NB4 (cell line): ENCODE measurements around the gene ASF1B.

Source experiments
- DNase-seq: peaks from one replicate; pipeline ENCODE4 v3.0.0; 2010; ENCODE audit warnings: low read depth
- H3K4me3 ChIP-seq: one replicate; pipeline ENCODE4 v1.5.1; 2011; ENCODE audit warnings: mild to moderate bottlenecking, low read depth, low read length, moderate library complexity
- CTCF ChIP-seq: IDR thresholded peaks from one replicate; pipeline ENCODE4 v1.5.1; 2012; ENCODE audit warnings: low read depth, low read length
- MAX ChIP-seq: IDR thresholded peaks from 2 replicates; pipeline ENCODE4 v1.6.1; 2011; ENCODE audit warnings: low read depth, low read length
- MYC ChIP-seq: IDR thresholded peaks from 2 replicates; pipeline ENCODE4 v1.6.1; 2011; ENCODE audit warnings: low read depth, low read length
- POLR2A ChIP-seq: IDR thresholded peaks from 2 replicates; pipeline ENCODE4 v1.6.1; 2011; ENCODE audit warnings: mild to moderate bottlenecking; ENCODE audit not compliant: insufficient read length; ENCODE audit errors: extremely low read depth

ASF1B gene

GRCh38 chr19:14119644-14120496 is 16.5 kb downstream of the ASF1B start:
- H3K4me3 ChIP-seq = peak overlapping the region; percentile 54
- no peak for TF ChIP-seq MYC
- no peak for DNase-seq

GRCh38 chr19:14119146-14119545 is 17.2 kb downstream of the ASF1B start:
- no peak for DNase-seq
- TF ChIP-seq MAX = no peak
- no peak for TF ChIP-seq MYC
- TF ChIP-seq CTCF = no peak
- no peak for TF ChIP-seq POLR2A
- H3K4me3 ChIP-seq = peak overlapping the region; percentile 54

- peak; percentile 42 for TF ChIP-seq MYC
- peak; percentile 61; the same call in 1 of the 2 replicates for TF ChIP-seq MAX
- no peak for TF ChIP-seq CTCF
- peak; percentile 53 for TF ChIP-seq POLR2A
- peak; percentile 96 for DNase-seq
- H3K4me3 ChIP-seq = peak overlapping the region; percentile 54
Observed at GRCh38 chr19:14118165-14119051, 18.0 kb downstream of the ASF1B start.

GRCh38 chr19:14117668-14118164 is 18.7 kb downstream of the ASF1B start, which contains the start of gene PRKACA:
PRKACA (minus strand) TSS chr19:14117762; CDS start chr19:14117547, 215 bp downstream.
- peak within 1 kb of the TSS; percentile 61 for H3K4me3 ChIP-seq
- TF ChIP-seq POLR2A (no peak), MYC (no peak), MAX (no peak), CTCF (no peak)
- DNase-seq = peak; percentile 99

GRCh38 chr19:14116918-14117578 is 19.3 kb downstream of the ASF1B start:
- H3K4me3 ChIP-seq = peak overlapping the region; percentile 61
- TF ChIP-seq MYC = no peak
- DNase-seq = peak; percentile 34

- DNase-seq = peak; percentile 54
- H3K4me3 ChIP-seq = peak overlapping the region; percentile 61
- no peak for TF ChIP-seq MYC
- no peak for TF ChIP-seq MAX
- no peak for TF ChIP-seq POLR2A
- TF ChIP-seq CTCF = no peak
Observed at GRCh38 chr19:14116525-14116917, 19.9 kb downstream of the ASF1B start.
